ENCODE data around the gene AFTPH. TPM values are rescaled to one million over a fixed set of nuclear protein-coding genes. Genes with fewer than 3 reads are reported as not detected.

Gene AFTPH
- total RNA-seq, 1 experiment from 2014 or later: 42.2 TPM

- Mint-ChIP-seq H3K27ac (ENCODE audit: unreplicated experiment) (no peak overlapping the region), H3K27me3 (ENCODE audit: unreplicated experiment) (no peaks in the 10 kb centered on the region), H3K9me3 (ENCODE audit: low read depth, unreplicated experiment) (no peaks in the 10 kb centered on the region), H3K4me3 (ENCODE audit: low read depth, unreplicated experiment) (no peak overlapping the region), H3K36me3 (ENCODE audit: insufficient read depth, unreplicated experiment) (no peaks in the 10 kb centered on the region), H3K4me1 (ENCODE audit: low read depth, unreplicated experiment) (no peaks in the 10 kb centered on the region)
- TF ChIP-seq CTCF (IDR thresholded peaks at IDR 0.05; ENCODE audit: unreplicated experiment): no peak
- DNase-seq: no peak
- intact Hi-C loops (cut with micrococcal nuclease; ENCODE audit: unreplicated experiment): no loop called here
- BruUV-seq (replicated peaks): no TSS peak
- CTCF ChIA-PET: interaction anchor here (0.6 kb wide), 2 partner anchors 257 to 462 kb away, joined by 3 read pairs; no protein-coding TSS in a partner anchor
These were observed 91.2 kb downstream of the AFTPH start for GRCh38 chr2:64615192-64615763.

- Mint-ChIP-seq H3K27ac (ENCODE audit: unreplicated experiment) (no peak overlapping the region), H3K9me3 (ENCODE audit: low read depth, unreplicated experiment) (no peaks in the 10 kb centered on the region), H3K27me3 (ENCODE audit: unreplicated experiment) (no peaks in the 10 kb centered on the region), H3K4me3 (ENCODE audit: low read depth, unreplicated experiment) (no peak overlapping the region), H3K36me3 (ENCODE audit: insufficient read depth, unreplicated experiment) (no peaks in the 10 kb centered on the region), H3K4me1 (ENCODE audit: low read depth, unreplicated experiment) (no peaks in the 10 kb centered on the region)
- intact Hi-C loops (cut with micrococcal nuclease; ENCODE audit: unreplicated experiment): no loop called here
- CTCF ChIA-PET: interaction anchor here (0.7 kb wide), 3 partner anchors 10 to 611 kb away, joined by 3 read pairs; partner anchors contain the start of gene ACTR2
- TF ChIP-seq CTCF (IDR thresholded peaks at IDR 0.05; ENCODE audit: unreplicated experiment): no peak
- BruUV-seq (replicated peaks): no TSS peak
- no peak for DNase-seq
These were observed 91.9 kb downstream of the AFTPH start for GRCh38 chr2:64615844-64616536.

GRCh38 chr2:64617631-64618151 is 93.6 kb downstream of the AFTPH start:
- Mint-ChIP-seq H3K9me3 (ENCODE audit: low read depth, unreplicated experiment) (no peaks in the 10 kb centered on the region), H3K27me3 (ENCODE audit: unreplicated experiment) (no peaks in the 10 kb centered on the region), H3K36me3 (ENCODE audit: insufficient read depth, unreplicated experiment) (no peaks in the 10 kb centered on the region), H3K27ac (ENCODE audit: unreplicated experiment) (no peak overlapping the region), H3K4me3 (ENCODE audit: low read depth, unreplicated experiment) (no peak overlapping the region), H3K4me1 (ENCODE audit: low read depth, unreplicated experiment) (no peaks in the 10 kb centered on the region)
- BruUV-seq (replicated peaks): no TSS peak
- TF ChIP-seq CTCF (IDR thresholded peaks at IDR 0.05; ENCODE audit: unreplicated experiment): no peak
- CTCF ChIA-PET: interaction anchor here (0.5 to 1.4 kb wide), 4 partner anchors 10 to 271 kb away, joined by 3 to 7 read pairs (median 6); no protein-coding TSS in a partner anchor
- intact Hi-C loops (cut with micrococcal nuclease; ENCODE audit: unreplicated experiment): no loop called here
- DNase-seq: no peak

GRCh38 chr2:64620661-64621060 is 96.5 kb downstream of the AFTPH start:
- Mint-ChIP-seq H3K4me3 (ENCODE audit: low read depth, unreplicated experiment) (no peak overlapping the region), H3K4me1 (ENCODE audit: low read depth, unreplicated experiment) (no peaks in the 10 kb centered on the region), H3K27me3 (ENCODE audit: unreplicated experiment) (no peaks in the 10 kb centered on the region), H3K9me3 (ENCODE audit: low read depth, unreplicated experiment) (no peaks in the 10 kb centered on the region), H3K36me3 (ENCODE audit: insufficient read depth, unreplicated experiment) (no peaks in the 10 kb centered on the region), H3K27ac (ENCODE audit: unreplicated experiment) (no peak overlapping the region)
- CTCF ChIA-PET: no interaction called here
- BruUV-seq (replicated peaks): no TSS peak
- no peak for DNase-seq
- TF ChIP-seq CTCF (IDR thresholded peaks at IDR 0.05; ENCODE audit: unreplicated experiment): no peak
- intact Hi-C loops (cut with micrococcal nuclease; ENCODE audit: unreplicated experiment): no loop called here

Data from Calu3 (cell line).